Smooth muscle cell (in vitro differentiated cells): ENCODE data around the gene ARHGAP10. TPM values are rescaled to one million over a fixed set of nuclear protein-coding genes. Genes with fewer than 3 reads are reported as not detected.

Source experiments
- DNase-seq: peaks from one replicate; lab custom pipeline; 2025; ENCODE audit not compliant: unreplicated experiment; lab: John Stamatoyannopoulos, UW
- H2AFZ ChIP-seq: fragments of 200-600 bp; sonication (generic); 2 replicates; pipeline ENCODE4 v1.6.0; 2016; ENCODE audit warnings: antibody characterized with exemption, low read depth, mild to moderate bottlenecking
- H3F3A ChIP-seq: fragments of 200-600 bp; sonication (generic); 2 replicates; pipeline ENCODE4 v1.6.0; 2017; ENCODE audit warnings: antibody characterized with exemption, low read depth
- H3K27ac ChIP-seq: fragments of 200-600 bp; sonication (generic); 2 replicates; pipeline ENCODE4 v1.5.1; 2016; ENCODE audit warnings: low read depth, mild to moderate bottlenecking
- H3K27me3 ChIP-seq: fragments of 200-600 bp; sonication (generic); 2 replicates; pipeline ENCODE4 v1.6.1; 2016; ENCODE audit warnings: low read depth, mild to moderate bottlenecking
- H3K36me3 ChIP-seq: fragments of 200-600 bp; sonication (generic); 2 replicates; pipeline ENCODE4 v1.5.1; 2016; ENCODE audit warnings: low read depth
- H3K4me1 ChIP-seq: fragments of 200-600 bp; sonication (generic); 2 replicates; pipeline ENCODE4 v1.5.1; 2016; ENCODE audit warnings: low read depth
- H3K4me2 ChIP-seq: fragments of 200-600 bp; sonication (generic); 2 replicates; pipeline ENCODE4 v1.6.0; 2016; ENCODE audit warnings: mild to moderate bottlenecking
- H3K4me3 ChIP-seq: fragments of 200-600 bp; sonication (generic); 2 replicates; pipeline ENCODE4 v1.5.1; 2016; ENCODE audit warnings: mild to moderate bottlenecking
- H3K79me2 ChIP-seq: fragments of 200-600 bp; sonication (generic); 2 replicates; pipeline ENCODE4 v1.6.0; 2016; ENCODE audit warnings: low read depth, mild to moderate bottlenecking
- H3K9ac ChIP-seq: fragments of 200-600 bp; sonication (generic); 2 replicates; pipeline ENCODE4 v1.6.0; 2016; ENCODE audit warnings: low read depth
- H3K9me3 ChIP-seq: fragments of 200-600 bp; sonication (generic); replicated peaks from 2 replicates; pipeline ENCODE4 v1.5.1; 2016; ENCODE audit warnings: low read depth
- H4K20me1 ChIP-seq: fragments of 200-600 bp; sonication (generic); 2 replicates; pipeline ENCODE4 v1.6.0; 2016; ENCODE audit warnings: low read depth
- WGBS: methylation state at CpG from one replicate; pipeline ENCODE4 v1.1.7; 2016; ENCODE audit warnings: low lambda C conversion rate; 5-methylcytosine and 5-hydroxymethylcytosine counted together
- polyA plus RNA-seq: library from polyadenylated mRNA; unstranded; fragments of >200 nt; fragmentation: Nextera tagmentation; extraction: Ambion mirVana; gene quantifications from 2 replicates; pipeline ENCODE4 v1.2.1, GENCODE V29; 2016
- total RNA-seq: library from RNA; depleted of rRNA; stranded (reverse); fragments of >200 nt; gene quantifications from 2 replicates; pipeline ENCODE4 v1.2.3, GENCODE V29; 2014
- TF ChIP-seq, protein P1 (sequence below): fragments of 200-600 bp; sonication (generic); IDR thresholded peaks from 2 replicates; pipeline ENCODE4 v1.5.1; 2017; ENCODE audit warnings: borderline replicate concordance, mild to moderate bottlenecking, antibody characterized with exemption; ENCODE audit not compliant: insufficient read depth, poor library complexity, severe bottlenecking

Gene ARHGAP10
- total and polyA plus RNA-seq, 2 experiments from 2014 or later = 6.2 to 11.6 TPM

DNA sequence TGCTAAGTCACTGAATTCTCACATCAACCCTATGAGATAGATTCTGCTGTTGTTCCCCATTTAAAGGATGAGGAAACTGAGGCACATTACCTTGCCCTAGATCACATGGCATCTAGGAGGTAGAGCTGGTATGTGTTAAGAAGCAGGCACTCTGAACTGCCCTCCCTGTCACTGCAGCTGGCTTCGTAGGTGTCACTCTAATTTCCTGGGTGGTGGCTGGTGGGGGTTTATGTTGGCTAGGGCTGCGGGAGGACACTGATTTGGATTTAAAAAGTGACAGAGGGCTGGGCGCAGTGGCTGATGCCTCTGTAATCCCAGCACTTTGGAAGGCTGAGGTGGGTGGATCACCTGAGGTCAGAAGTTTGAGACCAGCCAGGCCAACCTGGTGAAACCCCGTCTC, 93.0 kb downstream of the ARHGAP10 start:
- DNase-seq = no peak
- 99% methylated on average over 4 of the region's 4 CpGs for WGBS
- Histone ChIP-seq H3K27ac (no peak overlapping the region), H4K20me1 (no peaks in the 10 kb centered on the region), H2AFZ (no peak overlapping the region), H3K9ac (no peak overlapping the region), H3K36me3 (no peaks in the 10 kb centered on the region), H3F3A (peaks cover 7% of the 10 kb centered on the region), H3K4me3 (no peak overlapping the region), H3K27me3 (no peaks in the 10 kb centered on the region), H3K9me3 (no peaks in the 10 kb centered on the region), H3K4me2 (no peak overlapping the region), H3K79me2 (no peaks in the 10 kb centered on the region), H3K4me1 (peaks cover 16% of the 10 kb centered on the region)
- TF ChIP-seq, protein P1, sequence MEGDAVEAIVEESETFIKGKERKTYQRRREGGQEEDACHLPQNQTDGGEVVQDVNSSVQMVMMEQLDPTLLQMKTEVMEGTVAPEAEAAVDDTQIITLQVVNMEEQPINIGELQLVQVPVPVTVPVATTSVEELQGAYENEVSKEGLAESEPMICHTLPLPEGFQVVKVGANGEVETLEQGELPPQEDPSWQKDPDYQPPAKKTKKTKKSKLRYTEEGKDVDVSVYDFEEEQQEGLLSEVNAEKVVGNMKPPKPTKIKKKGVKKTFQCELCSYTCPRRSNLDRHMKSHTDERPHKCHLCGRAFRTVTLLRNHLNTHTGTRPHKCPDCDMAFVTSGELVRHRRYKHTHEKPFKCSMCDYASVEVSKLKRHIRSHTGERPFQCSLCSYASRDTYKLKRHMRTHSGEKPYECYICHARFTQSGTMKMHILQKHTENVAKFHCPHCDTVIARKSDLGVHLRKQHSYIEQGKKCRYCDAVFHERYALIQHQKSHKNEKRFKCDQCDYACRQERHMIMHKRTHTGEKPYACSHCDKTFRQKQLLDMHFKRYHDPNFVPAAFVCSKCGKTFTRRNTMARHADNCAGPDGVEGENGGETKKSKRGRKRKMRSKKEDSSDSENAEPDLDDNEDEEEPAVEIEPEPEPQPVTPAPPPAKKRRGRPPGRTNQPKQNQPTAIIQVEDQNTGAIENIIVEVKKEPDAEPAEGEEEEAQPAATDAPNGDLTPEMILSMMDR = no peak

DNA sequence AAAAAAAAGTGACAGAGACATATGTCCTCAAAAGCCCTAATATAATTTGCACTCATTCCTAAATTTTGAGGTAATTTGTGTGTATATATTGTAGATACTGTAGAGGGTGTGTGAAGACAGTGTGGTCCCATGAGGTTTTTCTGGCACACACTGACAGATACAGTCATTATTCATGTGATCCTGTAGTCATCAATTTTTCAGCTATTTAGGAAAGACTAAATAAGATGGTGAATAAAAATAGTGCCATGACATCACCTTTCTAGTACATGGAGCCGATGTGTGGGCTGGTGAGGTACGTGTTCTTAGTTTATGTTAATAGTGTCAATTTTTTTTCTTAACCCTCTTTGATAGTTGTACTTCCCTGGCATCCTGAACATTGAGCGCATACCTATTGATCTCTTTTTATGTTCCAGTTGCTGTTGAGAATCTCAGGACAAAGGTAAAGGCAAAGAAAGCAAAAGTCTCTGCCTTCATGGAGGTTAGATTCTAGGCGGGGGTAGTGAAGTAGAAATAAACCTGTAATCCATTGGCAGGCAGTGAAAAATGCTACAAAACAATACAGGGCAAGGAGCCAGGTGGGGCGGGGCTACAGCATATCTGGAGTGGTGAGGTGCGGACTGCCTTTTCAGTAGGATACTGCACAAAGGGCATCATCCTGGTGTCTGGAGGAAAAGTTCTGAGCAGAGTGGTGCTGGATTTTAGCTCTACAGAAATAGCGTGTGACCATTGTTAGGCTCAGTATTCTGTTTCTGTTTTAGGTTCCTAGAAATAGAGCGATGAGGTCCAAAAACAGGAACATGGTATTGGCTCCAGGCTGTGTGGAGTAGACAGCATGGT, 93.8 kb downstream of the ARHGAP10 start:
- H3K79me2 ChIP-seq = no peaks in the 10 kb centered on the region
- H3K27ac ChIP-seq = no peak overlapping the region
- WGBS = 98% methylated on average over 8 of the region's 8 CpGs
- no peak for DNase-seq
- TF ChIP-seq, protein P1 = no peak
- H2AFZ ChIP-seq = no peak overlapping the region
- no peaks in the 10 kb centered on the region for H3K9me3 ChIP-seq
- H3K4me2 ChIP-seq = no peak overlapping the region
- H3K4me3 ChIP-seq = no peak overlapping the region
- H3K27me3 ChIP-seq = no peaks in the 10 kb centered on the region
- no peaks in the 10 kb centered on the region for H4K20me1 ChIP-seq
- no peak overlapping the region for H3K9ac ChIP-seq
- H3F3A ChIP-seq = peaks cover 7% of the 10 kb centered on the region
- H3K4me1 ChIP-seq = peaks cover 19% of the 10 kb centered on the region
- H3K36me3 ChIP-seq = no peaks in the 10 kb centered on the region

DNA sequence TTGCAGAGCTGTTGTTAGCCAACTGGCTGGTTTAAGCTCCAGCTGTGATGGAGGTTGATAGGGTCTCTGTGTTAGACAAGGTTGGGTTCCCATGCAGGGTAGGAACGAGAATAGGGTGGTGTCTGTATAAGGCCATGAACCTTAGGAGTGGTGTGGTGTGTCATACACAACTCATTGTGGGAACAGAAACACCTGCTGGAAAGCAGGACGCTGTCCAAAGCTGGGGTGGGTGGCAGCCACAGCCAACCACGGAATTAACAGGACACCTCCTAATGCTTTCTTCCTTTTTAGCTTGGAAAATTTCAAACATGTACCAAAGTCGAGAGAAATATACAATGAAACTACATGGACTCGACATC, 94.4 kb downstream of the ARHGAP10 start:
- TF ChIP-seq, protein P1 = no peak
- no peaks in the 10 kb centered on the region for H3K36me3 ChIP-seq

More for the DNA sequence above, 94.4 kb downstream of the ARHGAP10 start:
- no peak overlapping the region for H3K27ac ChIP-seq
- WGBS = 90% methylated on average over 5 of the region's 5 CpGs
- H4K20me1 ChIP-seq = no peaks in the 10 kb centered on the region
- no peaks in the 10 kb centered on the region for H3K9me3 ChIP-seq
- H3K4me3 ChIP-seq = no peak overlapping the region
- H3K27me3 ChIP-seq = no peaks in the 10 kb centered on the region
- H2AFZ ChIP-seq = no peak overlapping the region
- no peak overlapping the region for H3K4me2 ChIP-seq
- H3K4me1 ChIP-seq = peaks cover 22% of the 10 kb centered on the region
- H3F3A ChIP-seq = peaks cover 7% of the 10 kb centered on the region
- no peak overlapping the region for H3K9ac ChIP-seq
- H3K79me2 ChIP-seq = no peaks in the 10 kb centered on the region
- no peak for DNase-seq
